ENCODE measurements around the gene UBE2S.

DNA sequence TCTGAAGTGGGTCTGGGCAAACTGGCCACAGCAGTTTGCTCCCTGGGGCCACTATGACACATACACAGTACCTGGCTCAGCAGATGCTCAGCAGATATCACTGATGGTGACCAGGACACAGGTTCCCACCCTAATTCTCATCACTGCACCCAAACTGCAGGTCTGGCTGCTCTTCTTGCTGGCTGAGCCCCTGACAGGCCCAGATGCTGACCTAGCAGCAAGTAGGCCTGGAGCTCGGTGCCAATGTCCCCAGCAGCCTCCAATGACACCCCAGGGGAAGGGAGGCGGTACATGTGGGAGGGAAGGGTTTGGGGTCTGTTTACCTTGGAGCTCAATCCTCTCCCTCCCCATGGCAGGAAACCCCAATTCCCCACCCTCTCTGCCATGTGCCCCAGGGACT, 5.1 kb downstream of the UBE2S start:
- TF ChIP-seq, protein P1, sequence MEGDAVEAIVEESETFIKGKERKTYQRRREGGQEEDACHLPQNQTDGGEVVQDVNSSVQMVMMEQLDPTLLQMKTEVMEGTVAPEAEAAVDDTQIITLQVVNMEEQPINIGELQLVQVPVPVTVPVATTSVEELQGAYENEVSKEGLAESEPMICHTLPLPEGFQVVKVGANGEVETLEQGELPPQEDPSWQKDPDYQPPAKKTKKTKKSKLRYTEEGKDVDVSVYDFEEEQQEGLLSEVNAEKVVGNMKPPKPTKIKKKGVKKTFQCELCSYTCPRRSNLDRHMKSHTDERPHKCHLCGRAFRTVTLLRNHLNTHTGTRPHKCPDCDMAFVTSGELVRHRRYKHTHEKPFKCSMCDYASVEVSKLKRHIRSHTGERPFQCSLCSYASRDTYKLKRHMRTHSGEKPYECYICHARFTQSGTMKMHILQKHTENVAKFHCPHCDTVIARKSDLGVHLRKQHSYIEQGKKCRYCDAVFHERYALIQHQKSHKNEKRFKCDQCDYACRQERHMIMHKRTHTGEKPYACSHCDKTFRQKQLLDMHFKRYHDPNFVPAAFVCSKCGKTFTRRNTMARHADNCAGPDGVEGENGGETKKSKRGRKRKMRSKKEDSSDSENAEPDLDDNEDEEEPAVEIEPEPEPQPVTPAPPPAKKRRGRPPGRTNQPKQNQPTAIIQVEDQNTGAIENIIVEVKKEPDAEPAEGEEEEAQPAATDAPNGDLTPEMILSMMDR (IDR thresholded peaks at IDR 0.05) = no peak
- TF ChIP-seq POLR2A (IDR thresholded peaks at IDR 0.05) = no peak

Measured in lower leg skin (tissue), 3 donors.